ENCODE results near the gene MIS12.

The MIS12 gene

GRCh38 chr17:5536866-5537650 is 50.7 kb downstream of the MIS12 start:
- DNase-seq: no peak

- no peak for DNase-seq
Observed at GRCh38 chr17:5539286-5539685, 52.9 kb downstream of the MIS12 start.

GRCh38 chr17:5540321-5540720 is 54.0 kb downstream of the MIS12 start:
- no peak for DNase-seq

Data from NCI-H1092 (cell line).